ENCODE data around the gene EIF2B5.

The EIF2B5 gene

DNA sequence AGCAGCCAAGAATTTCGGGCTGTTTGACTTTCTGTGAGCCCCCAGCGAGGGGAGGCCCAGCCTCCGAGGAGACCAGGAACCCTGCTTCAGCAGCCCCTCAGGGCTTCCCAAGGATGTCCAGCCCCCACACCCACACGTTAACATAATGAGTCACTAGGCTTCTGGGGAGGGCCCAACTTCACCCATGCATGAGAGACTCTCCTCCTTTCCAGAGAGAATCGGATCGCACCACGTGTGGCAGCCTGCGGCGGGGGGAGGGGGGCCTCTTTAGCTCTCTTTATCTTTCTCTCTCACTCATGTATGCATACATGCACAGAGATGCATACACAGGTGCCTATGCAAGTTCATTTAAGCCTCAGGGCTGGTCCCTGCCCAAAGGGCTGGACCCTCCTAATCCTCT, 36.4 kb downstream of the EIF2B5 start:
- Histone ChIP-seq H3K4me3 (ENCODE audit: low read length) (no peak overlapping the region), H3K36me3 (ENCODE audit: control insufficient read depth, low read length) (peaks cover 41% of the 10 kb centered on the region), H4K20me1 (ENCODE audit: control insufficient read depth, insufficient read depth, low read depth, low read length) (no peaks in the 10 kb centered on the region), H3K27ac (ENCODE audit: low read depth, low read length) (no peak overlapping the region), H3K4me2 (ENCODE audit: low read length) (no peak overlapping the region), H3K27me3 (ENCODE audit: control insufficient read depth, low read length) (no peaks in the 10 kb centered on the region), H3K9me2 (replicated peaks; ENCODE audit: control insufficient read depth, low read length) (no peaks in the 10 kb centered on the region), H3F3A (ENCODE audit: control insufficient read depth, insufficient read depth) (peaks cover 10% of the 10 kb centered on the region), H3K9me3 (ENCODE audit: control insufficient read depth, insufficient read depth, low read length) (no peaks in the 10 kb centered on the region), H3K79me2 (ENCODE audit: control insufficient read depth, low read length) (peaks cover 18% of the 10 kb centered on the region), H3K4me1 (ENCODE audit: control insufficient read depth, low read length) (peaks cover 19% of the 10 kb centered on the region)
- TF ChIP-seq EZH2phosphoT487 (IDR thresholded peaks at IDR 0.05; ENCODE audit: borderline replicate concordance, low read length) = no peak

DNA sequence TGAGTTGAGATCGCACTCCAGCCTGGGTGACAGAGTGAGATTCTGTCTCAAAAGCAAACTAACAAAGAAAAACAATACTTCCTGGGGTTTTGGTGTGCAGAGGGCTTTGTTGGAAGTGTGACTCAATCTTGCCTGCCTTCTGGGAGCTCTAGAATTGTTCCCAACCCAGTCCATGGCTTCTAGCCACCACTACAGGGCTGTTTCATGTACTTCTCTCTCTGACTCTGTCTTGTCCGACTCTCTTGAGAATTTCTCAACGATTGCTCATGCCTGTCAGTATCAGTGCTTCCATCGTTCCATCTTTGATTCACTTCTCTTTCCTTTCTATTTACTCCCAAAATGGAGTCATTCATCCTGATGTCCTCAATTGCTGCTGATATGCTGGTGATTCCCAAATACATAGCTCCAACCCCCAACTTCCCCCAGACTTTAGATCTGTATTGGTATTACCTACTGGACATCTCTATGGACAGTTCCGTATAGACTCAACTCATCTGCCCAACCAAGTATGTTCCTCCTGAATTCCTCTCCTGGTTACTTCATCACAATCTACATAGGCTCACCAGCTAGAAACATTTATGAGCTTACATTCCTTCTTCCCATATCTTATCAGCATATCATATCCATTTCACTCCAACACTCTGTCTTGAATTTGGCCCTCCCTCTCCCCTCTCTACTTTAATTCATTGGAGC, 37.7 kb downstream of the EIF2B5 start:
- H3F3A ChIP-seq (ENCODE audit: control insufficient read depth, insufficient read depth) = peaks cover 10% of the 10 kb centered on the region
- no peaks in the 10 kb centered on the region for H4K20me1 ChIP-seq (ENCODE audit: control insufficient read depth, insufficient read depth, low read depth, low read length)
- TF ChIP-seq EZH2phosphoT487 (IDR thresholded peaks at IDR 0.05; ENCODE audit: borderline replicate concordance, low read length) = no peak
- TF ChIP-seq CTCF (IDR thresholded peaks at IDR 0.05; ENCODE audit: low read depth, low read length, poor library complexity, severe bottlenecking) = no peak
- peaks cover 28% of the 10 kb centered on the region for H3K79me2 ChIP-seq (ENCODE audit: control insufficient read depth, low read length)
- no peak overlapping the region for H3K27ac ChIP-seq (ENCODE audit: low read depth, low read length)
- no peaks in the 10 kb centered on the region for H3K9me2 ChIP-seq (replicated peaks; ENCODE audit: control insufficient read depth, low read length)
- H3K27me3 ChIP-seq (ENCODE audit: control insufficient read depth, low read length) = no peaks in the 10 kb centered on the region
- peaks cover 26% of the 10 kb centered on the region for H3K4me1 ChIP-seq (ENCODE audit: control insufficient read depth, low read length)
- no peak overlapping the region for H3K4me3 ChIP-seq (ENCODE audit: low read length)
- H3K9me3 ChIP-seq (ENCODE audit: control insufficient read depth, insufficient read depth, low read length) = no peaks in the 10 kb centered on the region
- no peak overlapping the region for H3K4me2 ChIP-seq (ENCODE audit: low read length)
- H3K36me3 ChIP-seq (ENCODE audit: control insufficient read depth, low read length) = peaks cover 43% of the 10 kb centered on the region

- H3F3A ChIP-seq (ENCODE audit: control insufficient read depth, insufficient read depth) = peaks cover 10% of the 10 kb centered on the region
- TF ChIP-seq CTCF (IDR thresholded peaks at IDR 0.05; ENCODE audit: low read depth, low read length, poor library complexity, severe bottlenecking) = no peak
- no peak for TF ChIP-seq EZH2phosphoT487 (IDR thresholded peaks at IDR 0.05; ENCODE audit: borderline replicate concordance, low read length)
- no peak overlapping the region for H3K4me3 ChIP-seq (ENCODE audit: low read length)
- no peaks in the 10 kb centered on the region for H3K27me3 ChIP-seq (ENCODE audit: control insufficient read depth, low read length)
- no peaks in the 10 kb centered on the region for H3K9me3 ChIP-seq (ENCODE audit: control insufficient read depth, insufficient read depth, low read length)
- no peaks in the 10 kb centered on the region for H4K20me1 ChIP-seq (ENCODE audit: control insufficient read depth, insufficient read depth, low read depth, low read length)
- peaks cover 26% of the 10 kb centered on the region for H3K4me1 ChIP-seq (ENCODE audit: control insufficient read depth, low read length)
- H3K27ac ChIP-seq (ENCODE audit: low read depth, low read length) = no peak overlapping the region
- no peak overlapping the region for H3K4me2 ChIP-seq (ENCODE audit: low read length)
- peaks cover 28% of the 10 kb centered on the region for H3K79me2 ChIP-seq (ENCODE audit: control insufficient read depth, low read length)
- no peaks in the 10 kb centered on the region for H3K9me2 ChIP-seq (replicated peaks; ENCODE audit: control insufficient read depth, low read length)
- H3K36me3 ChIP-seq (ENCODE audit: control insufficient read depth, low read length) = peaks cover 43% of the 10 kb centered on the region
Measured at GRCh38 chr3:184173374-184173722, 38.2 kb downstream of the EIF2B5 start.

DNA sequence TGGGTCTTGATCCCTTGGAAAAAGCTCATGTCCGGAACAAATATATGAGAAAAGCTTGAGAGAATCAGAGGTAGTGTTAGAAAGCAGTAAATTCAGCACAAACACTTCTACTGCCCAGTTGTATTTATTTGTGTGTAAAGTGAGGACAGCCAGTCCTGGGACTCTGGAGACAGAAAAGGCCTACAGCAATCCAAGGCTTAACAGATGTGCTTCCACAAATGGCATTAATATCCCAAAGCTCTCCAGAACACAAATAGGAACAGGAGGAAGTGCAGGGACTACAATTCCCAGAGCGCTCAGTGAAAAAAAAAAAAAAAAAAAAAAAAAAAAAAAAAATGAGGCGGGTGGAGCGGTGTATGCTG, 39.1 kb downstream of the EIF2B5 start:
- Histone ChIP-seq H3K4me3 (ENCODE audit: low read length) (peak overlapping the region; percentile 50), H3K4me2 (ENCODE audit: low read length) (peak overlapping the region; percentile 61), H3K9me2 (replicated peaks; ENCODE audit: control insufficient read depth, low read length) (no peaks in the 10 kb centered on the region), H3F3A (ENCODE audit: control insufficient read depth, insufficient read depth) (peaks cover 10% of the 10 kb centered on the region), H3K4me1 (ENCODE audit: control insufficient read depth, low read length) (peaks cover 26% of the 10 kb centered on the region), H3K36me3 (ENCODE audit: control insufficient read depth, low read length) (peaks cover 50% of the 10 kb centered on the region), H3K79me2 (ENCODE audit: control insufficient read depth, low read length) (peaks cover 28% of the 10 kb centered on the region), H3K27ac (ENCODE audit: low read depth, low read length) (no peak overlapping the region), H3K9me3 (ENCODE audit: control insufficient read depth, insufficient read depth, low read length) (no peaks in the 10 kb centered on the region), H3K27me3 (ENCODE audit: control insufficient read depth, low read length) (no peaks in the 10 kb centered on the region), H4K20me1 (ENCODE audit: control insufficient read depth, insufficient read depth, low read depth, low read length) (no peaks in the 10 kb centered on the region)
- TF ChIP-seq EZH2phosphoT487 (IDR thresholded peaks at IDR 0.05; ENCODE audit: borderline replicate concordance, low read length) = no peak
- no peak for TF ChIP-seq CTCF (IDR thresholded peaks at IDR 0.05; ENCODE audit: low read depth, low read length, poor library complexity, severe bottlenecking)

Data from DOHH2 (cell line).